Muscle of back (tissue), 11 donors: Measurements from ENCODE around the gene FIGN. TPM values are rescaled to one million over a fixed set of nuclear protein-coding genes. Genes with fewer than 3 reads are reported as not detected.

Experiments used
- DNase-seq, 3 donors: peaks; one replicate each; pipeline versions ENCODE4 v3.0.0 to v3.0.0-alpha.2; 2013
- polyA plus RNA-seq, 10 donors: library from polyadenylated mRNA; unstranded; fragments of 120-200 nt; gene quantifications; one replicate each; pipeline ENCODE4 v1.2.1, GENCODE V29; 2013; ENCODE audit not compliant: insufficient read length in 10 of 10

The FIGN gene
- polyA plus RNA-seq, 10 donors: 1.3 to 2.3 (median 1.8) TPM

- no peak for DNase-seq
Measured at GRCh38 chr2:163665051-163665450, 70.8 kb downstream of the FIGN start.

GRCh38 chr2:163664610-163665009 is 71.2 kb downstream of the FIGN start:
- peak in 1 of 3 donors; percentile 21 for DNase-seq

- DNase-seq: no peak
Measured at GRCh38 chr2:163662141-163662780, 73.5 kb downstream of the FIGN start.

GRCh38 chr2:163659224-163659623 is 76.6 kb downstream of the FIGN start:
- DNase-seq: no peak

- DNase-seq: no peak
Measured at GRCh38 chr2:163658556-163658955, 77.3 kb downstream of the FIGN start.

- peak in 1 of 3 donors; percentile 73 for DNase-seq
Measured at GRCh38 chr2:163657281-163657656, 78.5 kb downstream of the FIGN start.

- peak in 1 of 3 donors; percentile 8 for DNase-seq
Measured at GRCh38 chr2:163656622-163657280, 79.1 kb downstream of the FIGN start.

GRCh38 chr2:163655667-163656066 is 80.1 kb downstream of the FIGN start:
- DNase-seq: no peak

GRCh38 chr2:163652751-163653150 is 83.1 kb downstream of the FIGN start:
- DNase-seq: no peak

GRCh38 chr2:163649080-163649479 is 86.7 kb downstream of the FIGN start:
- DNase-seq: no peak

GRCh38 chr2:163647300-163647699 is 88.5 kb downstream of the FIGN start:
- DNase-seq: no peak

GRCh38 chr2:163646687-163647086 is 89.1 kb downstream of the FIGN start:
- no peak for DNase-seq

GRCh38 chr2:163644238-163644637 is 91.6 kb downstream of the FIGN start:
- no peak for DNase-seq

- DNase-seq: peak in 1 of 3 donors; percentile 10
Measured at GRCh38 chr2:163641986-163642385, 93.8 kb downstream of the FIGN start.

- no peak for DNase-seq
Measured at GRCh38 chr2:163640542-163641193, 95.1 kb downstream of the FIGN start.

GRCh38 chr2:163637871-163638270 is 97.9 kb downstream of the FIGN start:
- no peak for DNase-seq

- peak in 2 of 3 donors; percentile 28 to 35 for DNase-seq
Measured at GRCh38 chr2:163633291-163633690, 102.5 kb downstream of the FIGN start.

GRCh38 chr2:163630836-163631235 is 105.0 kb downstream of the FIGN start:
- DNase-seq: no peak

GRCh38 chr2:163626639-163627109 is 109.1 kb downstream of the FIGN start:
- DNase-seq: no peak

GRCh38 chr2:163626208-163626607 is 109.6 kb downstream of the FIGN start:
- DNase-seq: no peak

GRCh38 chr2:163625632-163626031 is 110.2 kb downstream of the FIGN start:
- no peak for DNase-seq

GRCh38 chr2:163621445-163622004 is 114.3 kb downstream of the FIGN start:
- no peak for DNase-seq

GRCh38 chr2:163617517-163617916 is 118.3 kb downstream of the FIGN start:
- no peak for DNase-seq
